ENCODE results near the gene ABHD2.

DNA sequence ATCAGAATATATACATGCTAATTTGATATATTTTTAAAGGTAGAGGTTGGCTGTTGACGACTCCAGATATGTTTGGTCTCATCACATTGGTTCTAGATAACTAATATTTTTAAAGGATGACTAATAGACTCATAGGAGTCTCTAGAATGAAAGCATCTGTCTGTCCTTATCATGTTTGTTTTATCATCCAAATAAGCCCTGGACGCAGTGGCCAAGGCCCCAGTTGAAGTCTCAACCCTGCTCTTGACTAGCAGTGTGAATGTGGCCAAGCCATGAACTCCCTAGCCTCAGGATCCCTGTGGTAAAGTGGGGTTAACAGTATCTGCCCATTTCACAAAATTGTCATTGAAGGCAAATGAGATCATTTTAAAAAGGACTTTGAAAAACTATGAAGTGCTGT lies 53.6 kb downstream of the ABHD2 start:
- TF ChIP-seq, protein P1, sequence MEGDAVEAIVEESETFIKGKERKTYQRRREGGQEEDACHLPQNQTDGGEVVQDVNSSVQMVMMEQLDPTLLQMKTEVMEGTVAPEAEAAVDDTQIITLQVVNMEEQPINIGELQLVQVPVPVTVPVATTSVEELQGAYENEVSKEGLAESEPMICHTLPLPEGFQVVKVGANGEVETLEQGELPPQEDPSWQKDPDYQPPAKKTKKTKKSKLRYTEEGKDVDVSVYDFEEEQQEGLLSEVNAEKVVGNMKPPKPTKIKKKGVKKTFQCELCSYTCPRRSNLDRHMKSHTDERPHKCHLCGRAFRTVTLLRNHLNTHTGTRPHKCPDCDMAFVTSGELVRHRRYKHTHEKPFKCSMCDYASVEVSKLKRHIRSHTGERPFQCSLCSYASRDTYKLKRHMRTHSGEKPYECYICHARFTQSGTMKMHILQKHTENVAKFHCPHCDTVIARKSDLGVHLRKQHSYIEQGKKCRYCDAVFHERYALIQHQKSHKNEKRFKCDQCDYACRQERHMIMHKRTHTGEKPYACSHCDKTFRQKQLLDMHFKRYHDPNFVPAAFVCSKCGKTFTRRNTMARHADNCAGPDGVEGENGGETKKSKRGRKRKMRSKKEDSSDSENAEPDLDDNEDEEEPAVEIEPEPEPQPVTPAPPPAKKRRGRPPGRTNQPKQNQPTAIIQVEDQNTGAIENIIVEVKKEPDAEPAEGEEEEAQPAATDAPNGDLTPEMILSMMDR (IDR thresholded peaks at IDR 0.05 in 2 of 3, conservative IDR thresholded peaks at IDR 0.05 in 1 of 3; ENCODE audit: insufficient read depth in 2 of 3, low read depth in 1 of 3, low read length in 3 of 3) = no peak
- TF ChIP-seq, protein P2, sequence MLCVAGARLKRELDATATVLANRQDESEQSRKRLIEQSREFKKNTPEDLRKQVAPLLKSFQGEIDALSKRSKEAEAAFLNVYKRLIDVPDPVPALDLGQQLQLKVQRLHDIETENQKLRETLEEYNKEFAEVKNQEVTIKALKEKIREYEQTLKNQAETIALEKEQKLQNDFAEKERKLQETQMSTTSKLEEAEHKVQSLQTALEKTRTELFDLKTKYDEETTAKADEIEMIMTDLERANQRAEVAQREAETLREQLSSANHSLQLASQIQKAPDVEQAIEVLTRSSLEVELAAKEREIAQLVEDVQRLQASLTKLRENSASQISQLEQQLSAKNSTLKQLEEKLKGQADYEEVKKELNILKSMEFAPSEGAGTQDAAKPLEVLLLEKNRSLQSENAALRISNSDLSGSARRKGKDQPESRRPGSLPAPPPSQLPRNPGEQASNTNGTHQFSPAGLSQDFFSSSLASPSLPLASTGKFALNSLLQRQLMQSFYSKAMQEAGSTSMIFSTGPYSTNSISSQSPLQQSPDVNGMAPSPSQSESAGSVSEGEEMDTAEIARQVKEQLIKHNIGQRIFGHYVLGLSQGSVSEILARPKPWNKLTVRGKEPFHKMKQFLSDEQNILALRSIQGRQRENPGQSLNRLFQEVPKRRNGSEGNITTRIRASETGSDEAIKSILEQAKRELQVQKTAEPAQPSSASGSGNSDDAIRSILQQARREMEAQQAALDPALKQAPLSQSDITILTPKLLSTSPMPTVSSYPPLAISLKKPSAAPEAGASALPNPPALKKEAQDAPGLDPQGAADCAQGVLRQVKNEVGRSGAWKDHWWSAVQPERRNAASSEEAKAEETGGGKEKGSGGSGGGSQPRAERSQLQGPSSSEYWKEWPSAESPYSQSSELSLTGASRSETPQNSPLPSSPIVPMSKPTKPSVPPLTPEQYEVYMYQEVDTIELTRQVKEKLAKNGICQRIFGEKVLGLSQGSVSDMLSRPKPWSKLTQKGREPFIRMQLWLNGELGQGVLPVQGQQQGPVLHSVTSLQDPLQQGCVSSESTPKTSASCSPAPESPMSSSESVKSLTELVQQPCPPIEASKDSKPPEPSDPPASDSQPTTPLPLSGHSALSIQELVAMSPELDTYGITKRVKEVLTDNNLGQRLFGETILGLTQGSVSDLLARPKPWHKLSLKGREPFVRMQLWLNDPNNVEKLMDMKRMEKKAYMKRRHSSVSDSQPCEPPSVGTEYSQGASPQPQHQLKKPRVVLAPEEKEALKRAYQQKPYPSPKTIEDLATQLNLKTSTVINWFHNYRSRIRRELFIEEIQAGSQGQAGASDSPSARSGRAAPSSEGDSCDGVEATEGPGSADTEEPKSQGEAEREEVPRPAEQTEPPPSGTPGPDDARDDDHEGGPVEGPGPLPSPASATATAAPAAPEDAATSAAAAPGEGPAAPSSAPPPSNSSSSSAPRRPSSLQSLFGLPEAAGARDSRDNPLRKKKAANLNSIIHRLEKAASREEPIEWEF (CRISPR knock-in tag; IDR thresholded peaks at IDR 0.05) = no peak
- TF ChIP-seq ZNF644 (tag; IDR thresholded peaks at IDR 0.05; ENCODE audit: low read depth) = no peak
